Measurements from ENCODE around the gene RNF207.

DNA sequence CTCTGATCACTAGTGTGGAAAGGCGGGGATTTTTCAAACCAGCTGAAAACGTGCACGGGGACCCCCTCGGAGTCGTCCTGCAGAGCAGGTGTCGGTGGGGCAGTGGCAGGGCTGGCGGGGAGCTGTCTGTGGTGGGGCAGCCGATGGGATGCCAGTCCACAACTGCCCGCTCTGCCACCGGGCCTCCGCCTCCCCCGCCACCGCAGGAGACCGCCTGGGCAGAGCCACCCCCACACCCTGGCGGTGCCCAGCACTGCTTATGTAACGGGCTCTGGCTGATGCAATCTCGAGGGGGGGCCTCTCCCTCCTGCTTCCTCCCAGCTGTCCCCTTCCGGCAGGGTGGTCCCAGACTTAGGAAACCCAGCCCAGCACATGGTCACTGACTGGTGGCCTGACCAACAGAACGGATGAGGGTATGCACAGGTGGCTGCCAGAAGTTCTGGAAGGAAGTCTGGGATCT lies 35.1 kb upstream of the RNF207 start:
- no peak for TF ChIP-seq CTCF (IDR thresholded peaks at IDR 0.05; ENCODE audit: insufficient read depth, low read length, poor library complexity, severe bottlenecking)
- no peak for TF ChIP-seq EZH2phosphoT487 (conservative IDR thresholded peaks at IDR 0.05; ENCODE audit: low read length)

All from SU-DHL-6 (cell line).